H9 (cell line): ENCODE measurements around the gene TBXAS1. TPM values are rescaled to one million over a fixed set of nuclear protein-coding genes. Genes with fewer than 3 reads are reported as not detected.

ENCODE experiments used
- DNase-seq: peaks from one replicate; pipeline ENCODE4 v3.0.0-alpha.2; 2017
- H2AFZ ChIP-seq: one replicate; pipeline ENCODE4 v1.6.1; 2013; ENCODE audit warnings: mild to moderate bottlenecking, low read length, control low read depth, moderate library complexity
- H2AK5ac ChIP-seq: 2 replicates; pipeline ENCODE4 v1.6.1; 2013; ENCODE audit warnings: low read length, control low read depth, mixed read lengths; ENCODE audit not compliant: insufficient read length
- H2BK120ac ChIP-seq: one replicate; pipeline ENCODE4 v1.6.1; 2013; ENCODE audit warnings: low read depth, mild to moderate bottlenecking, low read length, control low read depth, inconsistent platforms; ENCODE audit not compliant: poor library complexity, severe bottlenecking
- H2BK12ac ChIP-seq: 2 replicates; pipeline ENCODE4 v1.6.1; 2013; ENCODE audit warnings: low read length, control low read depth, mixed read lengths, low read depth; ENCODE audit not compliant: insufficient read length
- H2BK15ac ChIP-seq: 2 replicates; pipeline ENCODE4 v1.6.1; 2013; ENCODE audit warnings: low read depth, low read length, control low read depth
- H2BK20ac ChIP-seq: one replicate; pipeline ENCODE4 v1.6.1; 2013; ENCODE audit warnings: low read depth, mild to moderate bottlenecking, low read length, control low read depth, inconsistent platforms; ENCODE audit not compliant: poor library complexity, severe bottlenecking
- H2BK5ac ChIP-seq: 2 replicates; pipeline ENCODE4 v1.6.1; 2013; ENCODE audit warnings: low read length, control low read depth, mixed read lengths; ENCODE audit not compliant: insufficient read length
- H3K14ac ChIP-seq: 2 replicates; pipeline ENCODE4 v1.6.1; 2013; ENCODE audit warnings: low read length, control low read depth; ENCODE audit not compliant: insufficient read depth
- H3K18ac ChIP-seq: 2 replicates; pipeline ENCODE4 v1.6.1; 2013; ENCODE audit warnings: low read depth, mild to moderate bottlenecking, mixed read lengths, low read length, control low read depth; ENCODE audit not compliant: insufficient read length
- H3K23ac ChIP-seq: 2 replicates; pipeline ENCODE4 v1.6.1; 2013; ENCODE audit warnings: low read length, control low read depth, mixed read lengths, low read depth; ENCODE audit not compliant: insufficient read length
- H3K23me2 ChIP-seq: 2 replicates; pipeline ENCODE4 v1.6.1; 2013; ENCODE audit warnings: low read depth, mild to moderate bottlenecking, mixed read lengths, low read length, control low read depth; ENCODE audit not compliant: insufficient read length, poor library complexity, severe bottlenecking
- H3K27ac ChIP-seq: 2 replicates; pipeline ENCODE4 v1.5.1; 2013; ENCODE audit warnings: low read length, control low read depth, mixed read lengths, low read depth; ENCODE audit not compliant: insufficient read length
- H3K27me3 ChIP-seq: 2 replicates; pipeline ENCODE4 v1.6.1; 2013; ENCODE audit warnings: low read length, control low read depth, inconsistent platforms; ENCODE audit not compliant: insufficient read depth
- H3K4ac ChIP-seq: 2 replicates; pipeline ENCODE4 v1.6.1; 2013; ENCODE audit warnings: low read depth, mild to moderate bottlenecking, control low read depth, inconsistent platforms, low read length, moderate library complexity
- H3K4me1 ChIP-seq: 2 replicates; pipeline ENCODE4 v1.6.1; 2013; ENCODE audit warnings: low read length, control low read depth, inconsistent platforms; ENCODE audit not compliant: insufficient read depth
- H3K4me2 ChIP-seq: 2 replicates; pipeline ENCODE4 v1.6.1; 2013; ENCODE audit warnings: low read length, control low read depth, mixed read lengths; ENCODE audit not compliant: insufficient read length, insufficient read depth
- H3K56ac ChIP-seq: 2 replicates; pipeline ENCODE4 v1.6.1; 2013; ENCODE audit warnings: low read depth, mild to moderate bottlenecking, mixed read lengths, low read length, control low read depth; ENCODE audit not compliant: insufficient read length
- H3K79me1 ChIP-seq: 2 replicates; pipeline ENCODE4 v1.6.1; 2013; ENCODE audit warnings: low read depth, mild to moderate bottlenecking, moderate library complexity, low read length, control low read depth, inconsistent platforms; ENCODE audit not compliant: insufficient read depth, poor library complexity, severe bottlenecking
- H3K79me2 ChIP-seq: 2 replicates; pipeline ENCODE4 v1.6.1; 2013; ENCODE audit warnings: low read length, control low read depth, inconsistent platforms; ENCODE audit not compliant: insufficient read depth
- H3K9ac ChIP-seq: 2 replicates; pipeline ENCODE4 v1.6.1; 2013; ENCODE audit warnings: low read length, control low read depth, mixed read lengths; ENCODE audit not compliant: insufficient read length; ENCODE audit errors: extremely low read depth
- H3K9me3 ChIP-seq: one replicate; pipeline ENCODE4 v1.6.1; 2013; ENCODE audit warnings: low read depth, low read length, inconsistent platforms; ENCODE audit not compliant: control insufficient read depth
- H3T11ph ChIP-seq: one replicate; pipeline ENCODE4 v1.6.1; 2013; ENCODE audit warnings: mild to moderate bottlenecking, low read length, control low read depth, inconsistent platforms
- H4K20me1 ChIP-seq: one replicate; pipeline ENCODE4 v1.6.1; 2013; ENCODE audit not compliant: control insufficient read depth, insufficient read length, insufficient read depth
- H4K5ac ChIP-seq: 2 replicates; pipeline ENCODE4 v1.6.1; 2013; ENCODE audit warnings: low read depth, mild to moderate bottlenecking, mixed read lengths, low read length, control low read depth; ENCODE audit not compliant: insufficient read length
- H4K8ac ChIP-seq: replicated peaks from 2 replicates; pipeline ENCODE4 v1.6.1; 2013; ENCODE audit warnings: low read length, control low read depth, mixed read lengths, low read depth; ENCODE audit not compliant: insufficient read length
- H4K91ac ChIP-seq: 2 replicates; pipeline ENCODE4 v1.6.1; 2013; ENCODE audit warnings: low read depth, mild to moderate bottlenecking, moderate library complexity, mixed read lengths, low read length, control low read depth; ENCODE audit not compliant: insufficient read length
- H3K27ac Mint-ChIP-seq, 3 experiments: 2 replicates in 2 of 3; 3 replicates in 1 of 3; pipeline ENCODE4 v1.8.0; 2020 to 2021; ENCODE audit warnings: mixed read lengths in 3 of 3, mild to moderate bottlenecking in 1 of 3, moderate library complexity in 1 of 3
- H3K27me3 Mint-ChIP-seq: 2 replicates; pipeline ENCODE4 v1.8.0; 2021; ENCODE audit warnings: low read depth, mild to moderate bottlenecking, moderate library complexity, mixed read lengths
- H3K36me3 Mint-ChIP-seq, 3 experiments: 2 replicates in 2 of 3; 3 replicates in 1 of 3; pipeline ENCODE4 v1.8.0; 2020 to 2021; ENCODE audit warnings: low read depth in 3 of 3, mixed read lengths in 3 of 3; ENCODE audit not compliant: insufficient read depth in 1 of 3
- H3K4me1 Mint-ChIP-seq, 2 experiments: 2 replicates each; pipeline ENCODE4 v1.8.0; 2020; ENCODE audit warnings: mixed read lengths in 2 of 2
- H3K4me3 Mint-ChIP-seq, 2 experiments: 2 replicates in 1 of 2; 3 replicates in 1 of 2; pipeline ENCODE4 v1.8.0; 2020 to 2021; ENCODE audit warnings: mild to moderate bottlenecking in 2 of 2, mixed read lengths in 2 of 2, moderate library complexity in 1 of 2
- H3K9me3 Mint-ChIP-seq, 2 experiments: 2 replicates in 1 of 2; 3 replicates in 1 of 2; pipeline ENCODE4 v1.8.0; 2020; ENCODE audit warnings: mild to moderate bottlenecking in 2 of 2, mixed read lengths in 2 of 2, moderate library complexity in 1 of 2
- CTCF ChIP-seq: fragments of 200-600 bp; sonication (generic); conservative IDR thresholded peaks from 3 replicates; pipeline ENCODE4 v1.8.0; 2021; ENCODE audit warnings: antibody characterized with exemption, mild to moderate bottlenecking
- WGBS: extraction: QIAGEN DNeasy Blood & Tissue Kit; methylation state at CpG from one replicate; pipeline ENCODE4 v1.1.7; 2013; ENCODE audit warnings: missing lambda C conversion rate, low lambda C conversion rate, mixed read lengths; ENCODE audit not compliant: insufficient read length; ENCODE audit errors: extremely low coverage; 5-methylcytosine and 5-hydroxymethylcytosine counted together
- total RNA-seq: library from RNA; stranded (reverse); gene quantifications from 2 replicates; pipeline ENCODE4 v1.2.1, GENCODE V29; 2021

TBXAS1 gene
- total RNA-seq, 1 experiment from 2014 or later = 0.39 TPM

GRCh38 chr7:140036224-140036962, 207.3 kb downstream of the TBXAS1 start:
- no peak overlapping the region for H3K4me2 ChIP-seq
- no peaks in the 10 kb centered on the region for H3K27me3 ChIP-seq
- H3K79me1 ChIP-seq = no peaks in the 10 kb centered on the region
- H3K23ac ChIP-seq = no peak overlapping the region
- H3K56ac ChIP-seq = no peak overlapping the region
- H3K4me1 Mint-ChIP-seq = no peaks in the 10 kb centered on the region
- no peak overlapping the region for H4K91ac ChIP-seq
- no peak overlapping the region for H3K9ac ChIP-seq
- H2BK15ac ChIP-seq = no peak overlapping the region
- H3K36me3 Mint-ChIP-seq = peaks cover 0 to 19% (median 0%) of the 10 kb centered on the region in 3 experiments; a peak in 2 of 7 replicates
- no peak overlapping the region for H3K14ac ChIP-seq
- no peak overlapping the region for H3T11ph ChIP-seq
- no peaks in the 10 kb centered on the region for H3K27me3 Mint-ChIP-seq
- H4K20me1 ChIP-seq = no peaks in the 10 kb centered on the region
- no peak overlapping the region for H2AFZ ChIP-seq
- H3K79me2 ChIP-seq = no peaks in the 10 kb centered on the region
- H3K27ac Mint-ChIP-seq = no peak overlapping the region
- no peak overlapping the region for H2BK20ac ChIP-seq
- no peaks in the 10 kb centered on the region for H3K9me3 ChIP-seq
- H3K4ac ChIP-seq = no peak overlapping the region
- no peak overlapping the region for H3K27ac ChIP-seq
- H2BK120ac ChIP-seq = no peak overlapping the region
- H3K23me2 ChIP-seq = no peaks in the 10 kb centered on the region
- TF ChIP-seq CTCF = no peak
- WGBS = no CpG with 5 or more reads among the region's 11 CpGs
- H3K9me3 Mint-ChIP-seq = no peaks in the 10 kb centered on the region
- no peak overlapping the region for H4K5ac ChIP-seq
- H2BK5ac ChIP-seq = no peak overlapping the region
- no peak overlapping the region for H3K18ac ChIP-seq
- no peak overlapping the region for H2AK5ac ChIP-seq
- no peaks in the 10 kb centered on the region for H3K4me1 ChIP-seq
- H4K8ac ChIP-seq = no peak overlapping the region
- H2BK12ac ChIP-seq = no peak overlapping the region
- H3K4me3 Mint-ChIP-seq = no peak overlapping the region
- DNase-seq = no peak
